Smooth muscle cell (in vitro differentiated cells): ENCODE data around the gene SBNO2. TPM values are rescaled to one million over a fixed set of nuclear protein-coding genes. Genes with fewer than 3 reads are reported as not detected.

ENCODE experiments used
- DNase-seq: peaks from one replicate; lab custom pipeline; 2025; ENCODE audit not compliant: unreplicated experiment; lab: John Stamatoyannopoulos, UW
- H2AFZ ChIP-seq: fragments of 200-600 bp; sonication (generic); 2 replicates; pipeline ENCODE4 v1.6.0; 2016; ENCODE audit warnings: antibody characterized with exemption, low read depth, mild to moderate bottlenecking
- H3F3A ChIP-seq: fragments of 200-600 bp; sonication (generic); 2 replicates; pipeline ENCODE4 v1.6.0; 2017; ENCODE audit warnings: antibody characterized with exemption, low read depth
- H3K27ac ChIP-seq: fragments of 200-600 bp; sonication (generic); 2 replicates; pipeline ENCODE4 v1.5.1; 2016; ENCODE audit warnings: low read depth, mild to moderate bottlenecking
- H3K27me3 ChIP-seq: fragments of 200-600 bp; sonication (generic); 2 replicates; pipeline ENCODE4 v1.6.1; 2016; ENCODE audit warnings: low read depth, mild to moderate bottlenecking
- H3K36me3 ChIP-seq: fragments of 200-600 bp; sonication (generic); 2 replicates; pipeline ENCODE4 v1.5.1; 2016; ENCODE audit warnings: low read depth
- H3K4me1 ChIP-seq: fragments of 200-600 bp; sonication (generic); 2 replicates; pipeline ENCODE4 v1.5.1; 2016; ENCODE audit warnings: low read depth
- H3K4me2 ChIP-seq: fragments of 200-600 bp; sonication (generic); 2 replicates; pipeline ENCODE4 v1.6.0; 2016; ENCODE audit warnings: mild to moderate bottlenecking
- H3K4me3 ChIP-seq: fragments of 200-600 bp; sonication (generic); 2 replicates; pipeline ENCODE4 v1.5.1; 2016; ENCODE audit warnings: mild to moderate bottlenecking
- H3K79me2 ChIP-seq: fragments of 200-600 bp; sonication (generic); 2 replicates; pipeline ENCODE4 v1.6.0; 2016; ENCODE audit warnings: low read depth, mild to moderate bottlenecking
- H3K9ac ChIP-seq: fragments of 200-600 bp; sonication (generic); 2 replicates; pipeline ENCODE4 v1.6.0; 2016; ENCODE audit warnings: low read depth
- H3K9me3 ChIP-seq: fragments of 200-600 bp; sonication (generic); replicated peaks from 2 replicates; pipeline ENCODE4 v1.5.1; 2016; ENCODE audit warnings: low read depth
- H4K20me1 ChIP-seq: fragments of 200-600 bp; sonication (generic); 2 replicates; pipeline ENCODE4 v1.6.0; 2016; ENCODE audit warnings: low read depth
- CTCF ChIP-seq: fragments of 200-600 bp; sonication (generic); IDR thresholded peaks from 2 replicates; pipeline ENCODE4 v1.5.1; 2017; ENCODE audit warnings: borderline replicate concordance, mild to moderate bottlenecking, antibody characterized with exemption; ENCODE audit not compliant: insufficient read depth, poor library complexity, severe bottlenecking
- WGBS: methylation state at CpG from one replicate; pipeline ENCODE4 v1.1.7; 2016; ENCODE audit warnings: low lambda C conversion rate; 5-methylcytosine and 5-hydroxymethylcytosine counted together
- polyA plus RNA-seq: library from polyadenylated mRNA; unstranded; fragments of >200 nt; fragmentation: Nextera tagmentation; extraction: Ambion mirVana; gene quantifications from 2 replicates; pipeline ENCODE4 v1.2.1, GENCODE V29; 2016
- total RNA-seq: library from RNA; depleted of rRNA; stranded (reverse); fragments of >200 nt; gene quantifications from 2 replicates; pipeline ENCODE4 v1.2.3, GENCODE V29; 2014

The SBNO2 gene
- total and polyA plus RNA-seq, 2 experiments from 2014 or later, result 16.4 to 17.6 TPM

DNA sequence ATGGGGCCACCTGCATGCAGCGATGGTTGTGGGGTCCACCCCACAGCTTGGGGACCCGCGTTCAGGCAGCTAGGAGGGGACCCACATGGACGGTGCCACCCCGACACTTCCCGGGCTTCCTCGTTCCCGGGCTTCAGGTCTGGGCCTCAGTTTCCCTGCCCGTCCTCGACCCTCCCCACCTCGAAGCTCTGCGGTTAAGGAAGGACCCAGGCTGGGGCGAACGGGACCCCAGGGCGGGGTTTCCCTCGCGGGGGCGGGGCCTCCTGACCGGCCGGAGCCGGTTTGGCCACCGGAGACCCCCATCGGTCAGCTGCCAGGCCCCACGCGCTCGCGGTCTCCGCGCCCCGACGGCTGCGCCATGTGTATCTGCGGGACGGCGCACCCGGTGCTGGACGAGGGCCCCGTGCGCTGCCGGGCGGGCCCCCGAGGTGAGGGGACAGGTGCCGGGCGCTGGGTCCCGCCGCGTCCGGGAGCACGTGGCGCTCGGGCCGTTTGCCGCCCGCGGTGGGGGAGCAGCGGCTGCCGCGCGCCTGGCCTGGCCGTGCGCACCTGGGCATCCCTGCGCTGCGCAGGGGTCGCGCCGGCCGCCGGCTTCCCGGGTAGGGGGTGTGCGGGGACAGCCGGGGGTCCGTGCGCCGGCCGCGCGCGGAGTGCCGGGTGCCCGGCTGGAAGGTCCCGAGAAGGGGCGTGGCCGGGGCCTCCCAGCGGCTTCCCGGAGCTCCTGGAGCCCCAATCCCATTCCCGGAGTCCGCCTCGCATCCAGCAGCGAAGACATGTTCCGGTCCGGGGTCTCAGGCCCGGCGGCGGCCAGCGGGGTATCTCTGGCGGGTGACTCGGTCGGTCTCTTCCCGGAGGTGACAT, 102.9 kb downstream of the SBNO2 start:
- no peaks in the 10 kb centered on the region for H3K79me2 ChIP-seq
- H3K4me3 ChIP-seq, result no peak overlapping the region
- no peak overlapping the region for H3K27ac ChIP-seq
- H3K4me1 ChIP-seq, result peaks cover 5% of the 10 kb centered on the region
- peak overlapping the region; percentile 61 for H3K4me2 ChIP-seq
- H3K36me3 ChIP-seq, result no peaks in the 10 kb centered on the region
- H3K27me3 ChIP-seq, result peaks cover 39% of the 10 kb centered on the region
- TF ChIP-seq CTCF, result no peak
- H3K9me3 ChIP-seq, result no peaks in the 10 kb centered on the region
- 14% methylated on average over 60 of the region's 99 CpGs for WGBS
- no peak for DNase-seq
- H2AFZ ChIP-seq, result no peak overlapping the region
- peaks cover 10% of the 10 kb centered on the region for H4K20me1 ChIP-seq
- H3K9ac ChIP-seq, result no peak overlapping the region
- H3F3A ChIP-seq, result no peaks in the 10 kb centered on the region

DNA sequence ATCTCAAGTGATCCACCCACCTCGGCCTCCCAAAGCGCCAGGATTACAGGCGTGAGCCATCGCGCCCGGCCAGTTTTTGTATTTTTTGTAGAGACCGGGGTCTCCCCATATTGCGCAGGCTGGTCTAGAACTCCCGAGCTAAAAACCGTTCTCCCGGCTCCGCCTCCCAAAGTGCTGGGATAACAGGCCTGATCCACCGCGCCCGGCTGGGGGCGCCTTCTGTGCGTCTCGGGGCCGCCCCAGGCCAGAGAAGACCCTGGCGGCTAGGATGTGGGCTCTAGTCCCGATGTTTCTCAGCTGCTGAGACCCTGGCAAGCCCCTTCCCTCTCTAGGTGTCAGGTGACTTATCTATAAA, 103.5 kb downstream of the SBNO2 start:
- Histone ChIP-seq H3K36me3 (no peaks in the 10 kb centered on the region), H3K27ac (no peak overlapping the region), H3K9ac (no peak overlapping the region), H3K4me3 (no peak overlapping the region), H4K20me1 (peaks cover 10% of the 10 kb centered on the region), H2AFZ (no peak overlapping the region), H3K9me3 (no peaks in the 10 kb centered on the region), H3F3A (peaks cover under 1% of the 10 kb centered on the region), H3K27me3 (peaks cover 39% of the 10 kb centered on the region), H3K4me1 (peaks cover 6% of the 10 kb centered on the region), H3K79me2 (no peaks in the 10 kb centered on the region), H3K4me2 (peak overlapping the region; percentile 61)
- TF ChIP-seq CTCF, result no peak
- no peak for DNase-seq
- 27% methylated on average over 20 of the region's 21 CpGs for WGBS

GRCh38 chr19:1069009-1069779, 104.9 kb downstream of the SBNO2 start:
- Histone ChIP-seq H3K79me2 (no peaks in the 10 kb centered on the region), H3K9me3 (no peaks in the 10 kb centered on the region), H3K4me2 (no peak overlapping the region), H3K4me1 (peaks cover 6% of the 10 kb centered on the region), H2AFZ (no peak overlapping the region), H4K20me1 (peaks cover 10% of the 10 kb centered on the region), H3F3A (peaks cover 5% of the 10 kb centered on the region), H3K27me3 (peaks cover 39% of the 10 kb centered on the region), H3K27ac (no peak overlapping the region), H3K36me3 (no peaks in the 10 kb centered on the region), H3K9ac (no peak overlapping the region), H3K4me3 (no peak overlapping the region)
- no peak for DNase-seq
- no peak for TF ChIP-seq CTCF
- 88% methylated on average over 25 of the region's 25 CpGs for WGBS
